ENCODE results near the gene FRMD5.

DNA sequence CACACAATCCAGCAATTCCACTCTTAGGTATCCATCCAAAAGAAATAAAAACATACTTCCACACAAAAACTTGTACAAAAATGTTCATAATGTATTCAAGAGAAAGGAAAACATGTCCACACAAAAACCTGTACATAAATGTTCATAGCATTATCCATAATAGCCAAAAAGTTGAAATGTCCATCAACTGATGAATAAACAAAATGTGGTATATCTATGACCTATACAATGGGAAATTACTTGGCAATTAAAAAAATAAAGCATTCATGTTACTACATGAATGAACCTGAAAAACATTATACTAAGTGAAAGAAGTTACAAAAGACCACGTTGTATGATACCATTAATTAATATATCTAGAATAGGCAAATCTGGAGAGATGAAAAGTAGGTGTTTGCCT is 17.9 kb downstream of the FRMD5 start:
- TF ChIP-seq, protein P1, sequence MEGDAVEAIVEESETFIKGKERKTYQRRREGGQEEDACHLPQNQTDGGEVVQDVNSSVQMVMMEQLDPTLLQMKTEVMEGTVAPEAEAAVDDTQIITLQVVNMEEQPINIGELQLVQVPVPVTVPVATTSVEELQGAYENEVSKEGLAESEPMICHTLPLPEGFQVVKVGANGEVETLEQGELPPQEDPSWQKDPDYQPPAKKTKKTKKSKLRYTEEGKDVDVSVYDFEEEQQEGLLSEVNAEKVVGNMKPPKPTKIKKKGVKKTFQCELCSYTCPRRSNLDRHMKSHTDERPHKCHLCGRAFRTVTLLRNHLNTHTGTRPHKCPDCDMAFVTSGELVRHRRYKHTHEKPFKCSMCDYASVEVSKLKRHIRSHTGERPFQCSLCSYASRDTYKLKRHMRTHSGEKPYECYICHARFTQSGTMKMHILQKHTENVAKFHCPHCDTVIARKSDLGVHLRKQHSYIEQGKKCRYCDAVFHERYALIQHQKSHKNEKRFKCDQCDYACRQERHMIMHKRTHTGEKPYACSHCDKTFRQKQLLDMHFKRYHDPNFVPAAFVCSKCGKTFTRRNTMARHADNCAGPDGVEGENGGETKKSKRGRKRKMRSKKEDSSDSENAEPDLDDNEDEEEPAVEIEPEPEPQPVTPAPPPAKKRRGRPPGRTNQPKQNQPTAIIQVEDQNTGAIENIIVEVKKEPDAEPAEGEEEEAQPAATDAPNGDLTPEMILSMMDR (IDR thresholded peaks at IDR 0.05): no peak
- TF ChIP-seq TP53 (CRISPR knock-in tag; IDR thresholded peaks at IDR 0.05) (no peak), EP300 (IDR thresholded peaks at IDR 0.05) (no peak), NFE2L2 (conservative IDR thresholded peaks at IDR 0.05; ENCODE audit: low read length) (no peak), HOXB5 (CRISPR knock-in tag; IDR thresholded peaks at IDR 0.05) (no peak), ELK1 (IDR thresholded peaks at IDR 0.05; ENCODE audit: low read depth, low read length) (no peak), POLR2A (IDR thresholded peaks at IDR 0.05; ENCODE audit: low read length) (no peak), ZC3H11A (IDR thresholded peaks at IDR 0.05) (no peak), RFX5 (IDR thresholded peaks at IDR 0.05) (no peak), MYC (IDR thresholded peaks at IDR 0.05; ENCODE audit: borderline replicate concordance, low read length) (no peak), ESRRA (IDR thresholded peaks at IDR 0.05; ENCODE audit: borderline replicate concordance, low read length) (no peak)
- TF ChIP-seq, protein P2, sequence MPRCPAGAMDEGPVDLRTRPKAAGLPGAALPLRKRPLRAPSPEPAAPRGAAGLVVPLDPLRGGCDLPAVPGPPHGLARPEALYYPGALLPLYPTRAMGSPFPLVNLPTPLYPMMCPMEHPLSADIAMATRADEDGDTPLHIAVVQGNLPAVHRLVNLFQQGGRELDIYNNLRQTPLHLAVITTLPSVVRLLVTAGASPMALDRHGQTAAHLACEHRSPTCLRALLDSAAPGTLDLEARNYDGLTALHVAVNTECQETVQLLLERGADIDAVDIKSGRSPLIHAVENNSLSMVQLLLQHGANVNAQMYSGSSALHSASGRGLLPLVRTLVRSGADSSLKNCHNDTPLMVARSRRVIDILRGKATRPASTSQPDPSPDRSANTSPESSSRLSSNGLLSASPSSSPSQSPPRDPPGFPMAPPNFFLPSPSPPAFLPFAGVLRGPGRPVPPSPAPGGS (IDR thresholded peaks at IDR 0.05): no peak
- TF ChIP-seq, protein P3, sequence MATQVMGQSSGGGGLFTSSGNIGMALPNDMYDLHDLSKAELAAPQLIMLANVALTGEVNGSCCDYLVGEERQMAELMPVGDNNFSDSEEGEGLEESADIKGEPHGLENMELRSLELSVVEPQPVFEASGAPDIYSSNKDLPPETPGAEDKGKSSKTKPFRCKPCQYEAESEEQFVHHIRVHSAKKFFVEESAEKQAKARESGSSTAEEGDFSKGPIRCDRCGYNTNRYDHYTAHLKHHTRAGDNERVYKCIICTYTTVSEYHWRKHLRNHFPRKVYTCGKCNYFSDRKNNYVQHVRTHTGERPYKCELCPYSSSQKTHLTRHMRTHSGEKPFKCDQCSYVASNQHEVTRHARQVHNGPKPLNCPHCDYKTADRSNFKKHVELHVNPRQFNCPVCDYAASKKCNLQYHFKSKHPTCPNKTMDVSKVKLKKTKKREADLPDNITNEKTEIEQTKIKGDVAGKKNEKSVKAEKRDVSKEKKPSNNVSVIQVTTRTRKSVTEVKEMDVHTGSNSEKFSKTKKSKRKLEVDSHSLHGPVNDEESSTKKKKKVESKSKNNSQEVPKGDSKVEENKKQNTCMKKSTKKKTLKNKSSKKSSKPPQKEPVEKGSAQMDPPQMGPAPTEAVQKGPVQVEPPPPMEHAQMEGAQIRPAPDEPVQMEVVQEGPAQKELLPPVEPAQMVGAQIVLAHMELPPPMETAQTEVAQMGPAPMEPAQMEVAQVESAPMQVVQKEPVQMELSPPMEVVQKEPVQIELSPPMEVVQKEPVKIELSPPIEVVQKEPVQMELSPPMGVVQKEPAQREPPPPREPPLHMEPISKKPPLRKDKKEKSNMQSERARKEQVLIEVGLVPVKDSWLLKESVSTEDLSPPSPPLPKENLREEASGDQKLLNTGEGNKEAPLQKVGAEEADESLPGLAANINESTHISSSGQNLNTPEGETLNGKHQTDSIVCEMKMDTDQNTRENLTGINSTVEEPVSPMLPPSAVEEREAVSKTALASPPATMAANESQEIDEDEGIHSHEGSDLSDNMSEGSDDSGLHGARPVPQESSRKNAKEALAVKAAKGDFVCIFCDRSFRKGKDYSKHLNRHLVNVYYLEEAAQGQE (IDR thresholded peaks at IDR 0.05): no peak
- TF ChIP-seq, protein P4, sequence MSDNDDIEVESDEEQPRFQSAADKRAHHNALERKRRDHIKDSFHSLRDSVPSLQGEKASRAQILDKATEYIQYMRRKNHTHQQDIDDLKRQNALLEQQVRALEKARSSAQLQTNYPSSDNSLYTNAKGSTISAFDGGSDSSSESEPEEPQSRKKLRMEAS (IDR thresholded peaks at IDR 0.05): no peak
